NCI-H1417 treated with DMSO at 0.1 percent for 48 hours (cell line): Measurements from ENCODE around the gene PGAM1.
"Not testable (repeated sequence)": the region's sequence is repeated elsewhere in the genome, so short reads cannot be mapped to it uniquely, and the experiment has no call there.

ENCODE experiments used
- DNase-seq: peaks from one replicate; lab custom pipeline; 2025; lab: John Stamatoyannopoulos, UW

The PGAM1 gene

DNA sequence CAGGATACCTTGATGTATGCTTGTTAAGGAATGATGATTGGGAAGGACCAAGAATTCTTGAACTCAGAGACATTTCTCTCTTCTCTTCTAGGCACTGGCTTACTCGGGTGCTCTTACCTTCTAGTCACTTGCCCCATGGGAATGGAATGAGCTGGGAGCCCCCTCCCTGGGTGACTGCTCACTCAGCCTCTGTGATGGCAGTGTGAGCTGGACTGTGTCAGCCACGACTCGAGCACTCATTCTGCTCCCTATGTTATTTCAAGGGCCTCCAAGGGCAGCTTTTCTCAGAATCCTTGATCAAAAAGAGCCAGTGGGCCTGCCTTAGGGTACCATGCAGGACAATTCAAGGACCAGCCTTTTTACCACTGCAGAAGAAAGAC is 30.7 kb downstream of the PGAM1 start:
- no peak for DNase-seq

DNA sequence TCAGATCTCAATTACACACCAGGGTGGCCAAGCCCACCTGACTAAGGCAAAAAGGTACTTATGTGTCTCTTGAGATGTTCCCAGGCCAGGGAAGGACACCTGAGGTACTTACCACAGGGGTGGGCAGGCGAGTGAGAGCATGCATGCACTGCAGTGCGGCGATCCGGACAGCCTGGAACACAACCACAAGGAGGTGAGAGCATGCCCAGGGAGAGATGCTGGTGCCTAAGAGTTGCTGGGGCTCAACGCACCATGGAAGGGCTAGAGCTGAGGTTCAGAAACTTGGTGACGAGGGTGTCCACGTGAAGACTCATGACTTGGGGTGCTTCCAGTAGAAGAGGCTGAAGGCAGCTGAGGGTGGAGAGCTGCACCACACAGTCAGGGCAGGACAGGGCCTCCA is 33.1 kb downstream of the PGAM1 start:
- no peak for DNase-seq

DNA sequence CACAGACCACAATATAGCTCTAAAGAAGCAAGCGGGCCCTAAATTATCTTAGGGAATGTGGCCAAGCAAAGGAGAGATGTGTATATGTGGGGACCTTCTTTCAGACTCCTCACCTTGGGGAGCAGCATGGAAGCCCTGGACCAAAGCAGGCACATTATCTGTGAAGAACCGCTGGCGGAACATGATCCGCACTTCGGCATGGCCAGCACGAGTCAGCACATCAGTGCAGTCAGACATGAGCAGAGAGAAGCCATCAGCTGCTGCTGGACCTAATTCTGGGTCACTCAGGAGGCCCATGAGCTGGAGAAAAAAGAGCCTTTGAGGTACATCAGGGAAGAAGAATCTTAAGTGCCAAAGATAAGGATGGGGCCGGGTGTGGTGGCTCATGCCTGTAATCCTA is 33.9 kb downstream of the PGAM1 start:
- no peak for DNase-seq

DNA sequence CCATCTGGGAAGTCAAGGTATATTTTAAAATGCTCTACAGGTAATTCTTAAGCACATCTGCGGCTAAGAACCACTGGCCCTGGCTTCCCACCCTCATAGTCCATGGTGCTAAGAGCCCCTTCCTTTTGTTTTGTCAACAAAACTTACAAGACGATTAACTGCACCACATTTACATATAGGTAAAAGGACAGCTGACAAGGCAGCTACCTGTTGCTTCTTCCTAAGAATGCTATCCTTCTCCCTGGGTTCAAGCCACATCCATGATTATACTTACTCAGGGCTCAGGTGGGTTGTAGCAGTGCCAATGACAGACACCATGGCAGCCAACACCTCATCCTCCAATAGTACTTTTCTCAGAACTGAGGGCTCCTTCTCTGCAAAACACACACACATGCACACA is 36.3 kb downstream of the PGAM1 start:
- no peak for DNase-seq

DNA sequence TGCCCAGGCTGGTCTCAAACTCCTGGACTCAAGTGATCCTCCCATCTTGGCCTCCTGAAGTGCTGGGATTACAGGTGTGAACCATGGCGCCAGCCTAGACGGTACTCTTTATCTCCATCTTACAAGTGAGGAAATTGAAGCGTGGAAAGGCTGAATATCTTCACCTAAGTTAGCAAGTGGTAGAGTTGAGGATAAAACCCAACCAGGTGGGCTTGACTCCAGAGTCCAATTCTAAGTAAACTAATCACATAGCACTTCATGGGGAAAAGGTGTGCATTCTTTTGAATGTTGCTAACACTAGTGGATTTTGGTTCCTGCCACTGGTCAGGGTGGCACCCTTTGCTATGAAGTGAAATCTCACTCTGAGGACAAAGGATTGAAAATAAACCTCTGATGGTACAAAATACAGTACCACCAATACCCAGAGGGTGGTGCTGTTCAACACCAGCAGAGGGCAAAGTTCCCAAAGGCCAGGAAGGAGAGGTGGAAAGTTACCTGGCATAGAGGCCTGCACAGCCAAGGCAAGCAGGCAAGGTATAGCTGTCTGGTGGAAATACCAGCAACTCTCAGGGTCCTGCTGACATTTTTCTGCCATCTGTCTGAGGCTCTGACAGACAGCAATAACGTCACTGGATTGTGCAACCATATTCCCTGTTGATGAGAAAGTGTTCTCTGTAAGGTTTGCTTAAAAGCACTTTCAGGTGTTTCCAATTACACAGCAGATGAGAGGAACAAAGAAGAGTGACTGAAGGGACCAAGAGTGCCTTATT is 37.6 kb downstream of the PGAM1 start:
- DNase-seq, result no peak

DNA sequence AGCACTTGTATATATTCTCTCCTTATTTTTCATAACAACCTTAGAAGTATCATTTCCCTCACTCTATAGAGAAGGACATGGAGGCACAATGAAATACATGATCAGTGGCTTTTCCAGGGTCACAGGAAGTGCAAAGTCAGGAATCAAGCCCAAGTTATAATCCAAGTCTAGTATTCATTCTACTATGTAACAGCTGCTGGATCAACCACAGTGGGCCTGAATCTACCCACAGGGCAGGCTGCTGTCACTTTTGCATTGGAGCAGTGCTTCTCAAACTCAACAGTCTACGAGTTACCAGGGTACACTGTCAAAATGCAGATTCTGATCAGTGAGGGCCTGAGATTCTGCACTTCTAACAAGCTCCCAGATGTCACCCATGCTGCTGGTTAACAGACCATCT is 38.2 kb downstream of the PGAM1 start:
- no peak for DNase-seq

DNA sequence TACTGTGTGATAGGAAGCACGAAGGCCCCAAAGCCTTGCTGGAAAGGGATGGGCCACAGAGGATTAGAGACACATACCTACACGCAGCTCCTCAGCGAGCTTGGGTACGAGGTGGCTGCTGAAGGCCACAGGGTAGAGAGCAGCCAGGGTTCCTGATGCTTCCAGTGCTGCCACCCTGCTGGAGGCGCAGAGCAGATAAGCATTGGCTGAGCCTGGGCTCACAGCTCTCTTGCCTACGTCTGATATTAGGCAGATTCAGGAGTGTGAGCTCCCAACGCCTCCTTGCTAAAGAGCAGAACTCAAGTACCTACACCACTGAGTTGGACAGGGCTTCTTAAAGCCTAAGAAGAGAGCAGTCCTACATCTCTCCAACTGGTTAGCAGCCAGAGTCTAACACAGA is 40.0 kb downstream of the PGAM1 start:
- no peak for DNase-seq

DNA sequence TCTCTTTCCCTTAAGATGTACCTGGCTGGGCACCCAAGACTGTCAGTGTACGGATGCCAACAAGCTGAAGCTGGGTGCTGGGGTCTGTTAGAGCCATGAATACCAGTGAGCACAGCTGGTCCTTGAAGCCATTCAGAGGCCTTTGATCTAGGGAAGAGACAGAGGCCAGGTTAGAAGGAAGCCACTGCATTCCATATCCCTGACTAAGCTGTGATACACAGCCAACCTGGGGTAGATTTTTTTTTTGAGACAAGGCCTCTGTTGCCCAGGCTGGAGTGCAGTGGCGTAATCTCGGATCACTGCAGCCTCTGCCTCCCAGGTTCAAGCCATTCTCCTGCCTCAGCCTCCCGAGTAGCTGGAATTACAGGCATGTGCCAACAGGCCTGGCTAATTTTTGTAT is 40.8 kb downstream of the PGAM1 start:
- DNase-seq, result no peak

DNA sequence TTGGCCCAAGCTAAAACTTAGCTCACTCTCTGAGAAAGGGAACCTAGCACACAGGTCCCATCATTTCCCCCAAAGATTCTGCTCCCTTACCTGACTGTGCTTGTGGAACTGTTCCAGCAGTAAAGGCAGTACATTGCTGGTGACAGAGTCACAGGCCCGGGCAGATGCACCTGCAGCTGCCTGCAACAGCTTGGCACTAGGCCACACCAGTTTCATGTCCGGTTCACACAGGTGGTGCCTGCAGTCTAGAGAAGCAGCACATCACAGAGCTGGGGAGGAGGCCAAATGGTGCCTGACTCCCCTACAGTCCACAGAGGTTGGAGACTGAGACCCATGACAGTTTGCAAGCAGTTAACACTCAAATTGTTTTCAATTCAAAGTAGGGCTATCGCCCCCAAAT is 42.2 kb downstream of the PGAM1 start:
- DNase-seq, result no peak

DNA sequence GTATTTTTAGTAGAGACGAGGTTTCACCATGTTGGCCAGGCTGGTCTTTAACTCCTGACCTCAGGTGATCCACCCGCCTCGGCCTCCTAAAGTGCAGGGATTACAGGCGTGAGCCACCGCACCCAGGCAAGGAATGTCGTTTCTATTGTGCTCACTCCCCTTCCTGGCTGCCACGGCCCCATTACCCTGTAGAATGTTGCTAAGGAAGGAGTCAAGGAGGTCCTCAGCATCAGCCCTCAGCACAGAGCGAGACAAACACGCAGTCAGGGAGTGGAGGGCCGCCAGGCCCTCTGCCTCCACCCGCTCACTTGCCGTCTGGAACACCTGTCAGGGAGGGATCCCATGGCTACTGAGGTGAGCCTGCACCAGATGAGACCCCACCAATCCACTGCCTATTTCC is 42.8 kb downstream of the PGAM1 start:
- not testable (repeated sequence) for DNase-seq

DNA sequence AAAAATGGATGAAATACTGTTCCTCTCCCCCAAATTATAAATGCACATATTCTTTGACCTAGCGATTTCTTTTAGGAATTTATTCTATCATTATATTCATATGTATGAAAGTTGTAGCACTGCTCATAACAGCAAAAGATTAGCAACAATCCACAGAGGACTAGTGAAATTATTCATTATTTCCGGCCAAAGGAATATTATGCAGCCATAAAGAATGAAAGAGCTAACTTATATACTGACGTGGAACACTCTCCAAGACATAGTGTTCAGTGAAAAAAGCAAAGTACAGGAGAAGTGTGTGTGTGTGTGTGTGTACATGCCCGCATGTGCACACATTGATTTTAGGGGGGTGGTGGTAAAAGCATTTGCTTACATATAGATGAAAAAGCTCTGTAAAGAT is 48.9 kb downstream of the PGAM1 start:
- DNase-seq, result no peak

DNA sequence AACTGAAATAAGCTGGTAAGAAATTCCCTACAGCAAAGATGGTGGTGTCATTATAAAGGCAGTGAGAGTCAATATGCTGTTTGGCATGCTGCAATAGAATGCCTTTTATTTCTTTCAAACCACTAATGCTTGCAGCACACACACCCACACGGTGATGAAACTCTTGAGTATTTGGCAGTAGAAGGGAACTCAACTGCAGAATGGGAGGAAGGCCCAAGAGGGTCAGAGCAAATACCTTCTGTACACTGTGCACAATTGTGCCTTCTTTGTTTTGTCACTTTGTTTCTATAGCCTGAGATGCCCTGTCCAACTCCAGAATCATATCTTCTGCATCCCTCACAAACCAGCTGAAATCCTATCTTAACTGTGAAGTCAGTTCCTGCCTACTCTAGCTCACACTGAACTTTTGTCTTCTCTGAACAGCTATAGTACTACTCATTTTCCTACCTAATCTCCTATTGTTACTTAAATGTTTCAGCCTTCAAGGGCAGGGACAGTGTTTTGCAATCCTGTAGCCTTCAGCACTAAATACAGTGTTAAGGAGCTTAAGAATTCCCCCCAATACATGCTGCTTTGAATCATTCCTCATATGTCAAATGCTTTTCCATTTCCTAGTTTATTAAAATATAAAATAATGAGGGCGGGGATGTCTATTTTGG is 50.1 kb downstream of the PGAM1 start:
- DNase-seq, result no peak

DNA sequence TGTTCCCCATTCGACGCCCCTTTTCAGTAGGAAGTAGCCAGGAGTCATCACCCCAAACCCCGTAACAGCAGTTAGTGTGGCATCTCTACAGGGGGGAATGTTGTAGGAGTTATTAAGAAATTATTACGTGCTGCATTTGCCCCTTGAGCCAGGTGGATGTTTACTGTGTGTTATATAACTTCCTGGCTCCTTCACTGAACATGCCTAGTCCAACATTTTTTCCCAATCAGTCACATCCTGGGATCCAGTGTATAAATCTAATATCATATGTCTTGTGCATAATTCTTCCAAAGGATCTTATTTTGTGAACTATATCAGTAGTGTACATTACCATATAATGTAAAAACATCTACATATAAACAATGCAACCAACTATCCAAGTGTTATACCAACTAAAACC is 53.4 kb downstream of the PGAM1 start:
- not testable (repeated sequence) for DNase-seq

DNA sequence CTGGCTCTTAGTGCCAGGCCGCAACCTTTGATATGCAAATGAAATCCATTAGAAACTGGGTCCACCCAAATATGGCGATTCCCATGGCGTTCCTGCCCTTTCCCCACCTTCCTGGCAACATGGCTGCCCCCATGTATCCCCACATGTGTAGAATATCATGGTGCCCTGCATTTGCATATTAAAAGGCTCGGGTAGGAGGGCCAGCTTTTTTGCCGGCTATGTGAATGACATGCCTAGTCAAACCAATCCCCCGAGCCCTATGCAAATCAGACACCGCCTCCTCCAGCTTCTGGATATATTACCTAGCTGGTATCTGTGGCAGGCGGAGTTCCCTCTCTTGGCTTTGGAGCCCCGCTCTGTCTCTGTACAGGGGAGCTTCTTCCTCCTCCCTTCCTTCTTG is 53.9 kb downstream of the PGAM1 start:
- DNase-seq, result no peak

DNA sequence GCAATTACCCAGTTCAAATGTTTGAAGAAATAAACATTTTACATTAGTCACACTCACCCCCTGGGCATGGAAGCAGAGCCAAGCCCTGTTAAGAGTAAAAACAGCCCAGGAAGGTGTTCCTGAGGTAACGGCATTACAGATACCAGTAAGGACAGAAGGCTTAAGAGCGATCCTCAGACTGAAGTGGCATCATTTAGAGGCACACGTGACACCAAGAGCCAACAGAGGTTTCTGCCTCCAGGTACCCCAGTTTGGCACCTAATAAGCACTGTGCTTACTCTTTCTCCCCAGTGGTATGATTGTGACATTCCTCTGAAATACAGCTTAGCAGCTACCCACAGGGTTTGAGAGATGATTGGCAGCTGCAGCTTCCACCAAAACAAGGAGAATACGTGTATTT is 55.1 kb downstream of the PGAM1 start:
- DNase-seq, result no peak

DNA sequence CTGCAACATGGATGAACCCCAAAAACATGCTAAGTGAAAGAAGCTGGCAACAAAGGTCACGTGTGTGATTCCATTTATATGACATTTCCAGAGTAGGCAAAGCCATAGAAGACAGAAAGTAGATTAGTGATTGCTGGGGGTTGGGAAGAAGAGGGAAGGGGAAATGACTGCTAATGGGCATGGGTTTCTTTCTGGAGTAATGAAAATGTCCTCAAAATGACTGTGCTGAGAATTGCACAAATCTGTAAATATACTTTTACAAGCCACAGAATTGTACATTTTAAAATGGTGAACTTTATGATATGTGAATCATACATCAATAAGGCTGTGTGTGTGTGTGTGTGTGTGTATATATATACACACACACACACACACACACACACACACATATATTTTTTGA is 56.4 kb downstream of the PGAM1 start:
- DNase-seq, result no peak
